Neutrophil (primary cell): ENCODE data around the gene SYTL3.

Source experiments
- H3K27ac ChIP-seq: fragments of 200-600 bp; sonication (generic); 2 replicates; pipeline ENCODE4 v1.5.1; 2016; ENCODE audit warnings: mild to moderate bottlenecking, moderate library complexity
- H3K27me3 ChIP-seq: fragments of 200-600 bp; sonication (generic); 2 replicates; pipeline ENCODE4 v1.6.0; 2016; ENCODE audit warnings: mild to moderate bottlenecking
- H3K36me3 ChIP-seq: fragments of 200-600 bp; sonication (generic); 2 replicates; pipeline ENCODE4 v1.5.1; 2017
- H3K4me1 ChIP-seq, 2 experiments: fragments of 200-600 bp in 1 of 2; sonication (generic) in 1 of 2; 1 replicate in 1 of 2; 2 replicates in 1 of 2; pipeline versions ENCODE4 v1.5.1 to v1.6.1; 2013 to 2016; ENCODE audit warnings: low read depth in 1 of 2, low read length in 1 of 2, mild to moderate bottlenecking in 1 of 2, moderate library complexity in 1 of 2; ENCODE audit not compliant: control insufficient read depth in 1 of 2, insufficient read depth in 1 of 2
- H3K4me3 ChIP-seq, 2 experiments: fragments of 200-600 bp in 1 of 2; sonication (generic) in 1 of 2; 1 replicate in 1 of 2; 2 replicates in 1 of 2; pipeline ENCODE4 v1.5.1; 2013 to 2016; ENCODE audit warnings: low read depth in 1 of 2, low read length in 1 of 2, mild to moderate bottlenecking in 1 of 2, moderate library complexity in 1 of 2
- H3K9me3 ChIP-seq: fragments of 200-600 bp; sonication (generic); 2 replicates; pipeline ENCODE4 v1.5.1; 2016
- TF ChIP-seq, protein P1 (sequence below): fragments of 200-600 bp; sonication (generic); IDR thresholded peaks from 2 replicates; pipeline ENCODE4 v1.5.1; 2016; ENCODE audit warnings: antibody characterized with exemption

SYTL3 gene

DNA sequence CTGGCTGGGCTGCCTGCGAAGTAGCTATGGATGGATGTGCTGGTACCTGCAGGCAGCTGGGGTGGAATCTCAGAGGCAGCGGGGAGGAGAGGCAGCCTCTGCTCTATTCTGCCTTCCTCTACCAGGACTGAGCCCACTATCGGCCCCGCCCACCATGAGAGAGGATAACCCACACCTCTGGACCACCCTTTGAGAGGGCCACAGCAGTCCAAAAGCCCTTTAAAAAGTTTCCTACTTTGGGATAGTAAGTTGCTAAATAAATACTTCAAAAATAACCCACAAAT is 133.3 kb downstream of the SYTL3 start:
- Histone ChIP-seq H3K36me3 (peaks cover 96% of the 10 kb centered on the region), H3K4me1 (no peaks in the 10 kb centered on the region)
- TF ChIP-seq, protein P1, sequence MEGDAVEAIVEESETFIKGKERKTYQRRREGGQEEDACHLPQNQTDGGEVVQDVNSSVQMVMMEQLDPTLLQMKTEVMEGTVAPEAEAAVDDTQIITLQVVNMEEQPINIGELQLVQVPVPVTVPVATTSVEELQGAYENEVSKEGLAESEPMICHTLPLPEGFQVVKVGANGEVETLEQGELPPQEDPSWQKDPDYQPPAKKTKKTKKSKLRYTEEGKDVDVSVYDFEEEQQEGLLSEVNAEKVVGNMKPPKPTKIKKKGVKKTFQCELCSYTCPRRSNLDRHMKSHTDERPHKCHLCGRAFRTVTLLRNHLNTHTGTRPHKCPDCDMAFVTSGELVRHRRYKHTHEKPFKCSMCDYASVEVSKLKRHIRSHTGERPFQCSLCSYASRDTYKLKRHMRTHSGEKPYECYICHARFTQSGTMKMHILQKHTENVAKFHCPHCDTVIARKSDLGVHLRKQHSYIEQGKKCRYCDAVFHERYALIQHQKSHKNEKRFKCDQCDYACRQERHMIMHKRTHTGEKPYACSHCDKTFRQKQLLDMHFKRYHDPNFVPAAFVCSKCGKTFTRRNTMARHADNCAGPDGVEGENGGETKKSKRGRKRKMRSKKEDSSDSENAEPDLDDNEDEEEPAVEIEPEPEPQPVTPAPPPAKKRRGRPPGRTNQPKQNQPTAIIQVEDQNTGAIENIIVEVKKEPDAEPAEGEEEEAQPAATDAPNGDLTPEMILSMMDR, result no peak

DNA sequence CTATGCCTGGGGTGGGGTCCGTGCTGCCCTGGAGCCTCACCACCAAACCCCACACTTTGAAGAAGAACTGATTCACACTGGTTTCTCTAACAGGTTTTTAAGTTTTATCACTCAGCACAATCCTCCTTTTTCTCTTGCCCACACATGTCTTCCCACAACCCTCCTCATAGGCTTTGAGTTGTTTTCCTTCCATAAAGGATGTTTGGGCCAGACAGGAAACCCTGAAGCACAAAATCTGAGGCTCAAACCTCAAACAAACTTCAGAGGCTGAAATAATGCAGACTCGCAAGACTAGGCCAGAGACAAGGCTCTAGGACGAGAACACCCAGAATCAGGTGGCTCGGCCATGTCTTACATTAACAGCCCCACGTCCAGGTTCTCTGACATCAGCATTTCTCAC is 134.0 kb downstream of the SYTL3 start:
- no peaks in the 10 kb centered on the region for H3K9me3 ChIP-seq
- no peaks in the 10 kb centered on the region for H3K27me3 ChIP-seq
- H3K27ac ChIP-seq, result no peak overlapping the region
- H3K36me3 ChIP-seq, result peaks cover 96% of the 10 kb centered on the region
- TF ChIP-seq, protein P1, result no peak
- H3K4me3 ChIP-seq, result no peak overlapping the region
- H3K4me1 ChIP-seq, result no peaks in the 10 kb centered on the region

More for the DNA sequence above, 133.3 kb downstream of the SYTL3 start:
- no peak overlapping the region for H3K4me3 ChIP-seq
- H3K9me3 ChIP-seq, result no peaks in the 10 kb centered on the region
- no peak overlapping the region for H3K27ac ChIP-seq
- H3K27me3 ChIP-seq, result no peaks in the 10 kb centered on the region

DNA sequence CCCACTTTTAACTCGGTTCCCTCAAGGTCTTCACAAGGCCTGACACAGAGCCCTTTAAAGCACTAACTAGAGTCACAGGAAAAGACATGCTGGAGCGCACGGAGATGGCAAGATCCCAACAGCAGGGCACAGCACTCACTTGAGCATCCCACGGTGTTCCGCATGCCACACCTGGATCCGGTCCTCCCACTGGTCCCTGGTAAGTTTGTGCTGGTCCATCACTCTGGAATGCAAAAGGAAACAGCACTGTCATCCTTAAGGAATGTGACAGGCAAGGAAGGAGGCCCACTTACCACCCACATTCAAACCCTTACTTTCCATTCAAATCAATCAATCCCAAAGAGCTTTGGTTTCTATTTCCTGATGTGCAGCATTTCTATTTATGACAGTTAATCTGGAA is 134.7 kb downstream of the SYTL3 start:
- Histone ChIP-seq H3K27me3 (no peaks in the 10 kb centered on the region), H3K4me3 (no peak overlapping the region), H3K9me3 (no peaks in the 10 kb centered on the region), H3K36me3 (peaks cover 96% of the 10 kb centered on the region), H3K4me1 (no peaks in the 10 kb centered on the region), H3K27ac (no peak overlapping the region)
- TF ChIP-seq, protein P1, result no peak

DNA sequence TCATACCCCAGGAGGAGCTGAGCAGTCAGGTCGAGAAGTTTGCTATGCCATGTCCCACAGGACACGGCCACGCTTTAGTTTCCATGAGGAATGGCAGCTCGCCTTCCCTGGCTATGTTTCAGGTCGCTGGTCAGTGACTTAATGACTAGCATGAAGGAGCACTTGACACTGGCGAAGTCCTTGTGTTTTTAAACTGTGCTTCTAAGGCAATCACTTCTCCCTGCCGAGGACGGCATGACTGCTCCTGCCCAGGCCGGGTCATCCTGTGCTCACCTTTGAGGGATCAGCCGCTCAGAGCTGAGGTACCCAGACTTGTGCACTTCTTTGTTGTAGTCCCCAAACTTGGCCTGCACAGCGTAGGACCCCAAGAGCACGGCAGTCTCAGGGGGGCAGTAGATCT is 135.2 kb downstream of the SYTL3 start:
- Histone ChIP-seq H3K27me3 (no peaks in the 10 kb centered on the region), H3K9me3 (no peaks in the 10 kb centered on the region), H3K36me3 (peaks cover 92% of the 10 kb centered on the region), H3K27ac (no peak overlapping the region), H3K4me3 (no peak overlapping the region), H3K4me1 (no peaks in the 10 kb centered on the region)
- TF ChIP-seq, protein P1, result no peak

DNA sequence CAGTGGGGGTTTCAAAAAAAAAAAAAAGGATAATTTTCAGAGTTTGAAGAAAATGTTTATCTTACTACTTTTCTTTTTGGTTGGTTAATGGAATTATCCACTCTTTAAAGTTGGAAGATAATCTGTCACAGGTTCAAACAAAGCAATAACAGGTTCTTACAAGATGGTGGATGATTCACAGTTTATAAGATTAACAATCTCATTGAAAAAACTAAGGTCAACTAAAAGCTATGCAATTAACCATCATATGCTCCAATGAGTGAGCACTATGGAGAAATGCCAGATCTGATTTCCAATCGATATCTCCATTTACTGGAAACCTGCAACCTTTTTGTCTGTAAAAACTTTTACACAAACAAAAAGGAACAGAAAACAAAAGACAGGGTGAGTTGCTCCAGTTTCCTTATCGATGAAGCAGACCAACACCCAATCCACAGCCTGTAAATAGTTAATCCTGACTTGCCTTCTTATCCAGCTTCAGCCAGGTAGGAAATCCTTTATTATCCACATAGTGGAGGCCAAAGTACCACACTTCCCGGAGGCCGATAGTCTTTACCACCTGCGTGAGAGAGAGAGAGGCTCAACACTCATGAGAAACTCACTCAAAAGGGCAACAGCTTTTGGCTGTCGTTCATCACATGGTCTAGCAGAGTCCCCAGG is 136.9 kb downstream of the SYTL3 start:
- TF ChIP-seq, protein P1, result no peak
- Histone ChIP-seq H3K27ac (no peak overlapping the region), H3K9me3 (no peaks in the 10 kb centered on the region), H3K36me3 (peaks cover 75% of the 10 kb centered on the region), H3K27me3 (no peaks in the 10 kb centered on the region), H3K4me1 (no peaks in the 10 kb centered on the region), H3K4me3 (no peak overlapping the region)

DNA sequence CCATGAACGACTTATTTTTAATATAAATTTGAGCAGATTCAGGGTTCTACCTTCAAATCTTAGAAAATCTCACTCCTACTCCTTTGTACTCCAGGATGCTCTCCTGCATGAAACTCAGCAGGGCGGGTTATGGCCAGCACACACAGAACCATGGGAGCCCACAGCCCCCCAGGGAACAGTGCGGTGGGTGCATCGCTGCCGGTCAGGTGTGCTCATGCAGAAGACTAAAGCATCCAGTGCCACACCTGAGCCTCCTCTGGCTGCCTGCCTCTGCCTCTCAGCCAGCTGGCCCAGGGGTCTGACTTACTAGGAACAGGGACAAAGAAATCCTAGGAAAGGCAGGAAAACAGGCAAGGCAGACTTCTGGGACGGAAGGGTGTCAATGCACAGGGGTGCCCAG is 137.5 kb downstream of the SYTL3 start:
- no peak overlapping the region for H3K27ac ChIP-seq

More for the DNA sequence above, 137.5 kb downstream of the SYTL3 start:
- Histone ChIP-seq H3K9me3 (no peaks in the 10 kb centered on the region), H3K36me3 (peaks cover 69% of the 10 kb centered on the region), H3K27me3 (no peaks in the 10 kb centered on the region), H3K4me3 (no peak overlapping the region), H3K4me1 (no peaks in the 10 kb centered on the region)
- TF ChIP-seq, protein P1, result no peak
